HG03439 (cell line): ENCODE data around the gene NCKIPSD.

Source experiments
- ATAC-seq: cut with Tn5 transposase; IDR thresholded peaks from one replicate; pipeline ENCODE4 v1.9.1; 2021; ENCODE audit warnings: mild to moderate bottlenecking, moderate library complexity; ENCODE audit not compliant: unreplicated experiment

The NCKIPSD gene

GRCh38 chr3:48679411-48680391 lies 6.0 kb downstream of the NCKIPSD start:
- ATAC-seq = no peak

- ATAC-seq = no peak
Observed at GRCh38 chr3:48678566-48679380, 6.9 kb downstream of the NCKIPSD start.

GRCh38 chr3:48678056-48678455 lies 7.7 kb downstream of the NCKIPSD start:
- no peak for ATAC-seq

GRCh38 chr3:48674505-48674904 lies 11.2 kb downstream of the NCKIPSD start:
- no peak for ATAC-seq

- no peak for ATAC-seq
Observed at GRCh38 chr3:48672522-48672921, 13.2 kb downstream of the NCKIPSD start.

- ATAC-seq = no peak
Observed at GRCh38 chr3:48664929-48665328, 20.8 kb downstream of the NCKIPSD start.

- no peak for ATAC-seq
Observed at GRCh38 chr3:48664313-48664644, 21.4 kb downstream of the NCKIPSD start.

GRCh38 chr3:48663489-48664312 lies 22.0 kb downstream of the NCKIPSD start:
- ATAC-seq = peak; percentile 83

GRCh38 chr3:48662753-48663488 lies 22.8 kb downstream of the NCKIPSD start, which contains the start of gene CELSR3:
CELSR3 (minus strand) TSS chr3:48662886; CDS start chr3:48662634, 252 bp downstream.
- no peak for ATAC-seq

GRCh38 chr3:48662145-48662752 lies 23.5 kb downstream of the NCKIPSD start:
- ATAC-seq = no peak

GRCh38 chr3:48661501-48662144 lies 24.1 kb downstream of the NCKIPSD start:
- ATAC-seq = no peak

- ATAC-seq = no peak
Observed at GRCh38 chr3:48660800-48661400, 24.8 kb downstream of the NCKIPSD start.

GRCh38 chr3:48656841-48657281 lies 28.9 kb downstream of the NCKIPSD start:
- no peak for ATAC-seq

GRCh38 chr3:48656061-48656840 lies 29.5 kb downstream of the NCKIPSD start:
- peak; percentile 56 for ATAC-seq

- no peak for ATAC-seq
Observed at GRCh38 chr3:48655606-48656005, 30.1 kb downstream of the NCKIPSD start.

GRCh38 chr3:48655063-48655462 lies 30.7 kb downstream of the NCKIPSD start:
- ATAC-seq = no peak

GRCh38 chr3:48652923-48653715 lies 32.6 kb downstream of the NCKIPSD start:
- ATAC-seq = no peak
